Keratinocyte (primary cell): ENCODE measurements around the gene EGF.

Experiments
- CTCF ChIP-seq, 3 experiments: IDR thresholded peaks in 1 of 3; conservative IDR thresholded peaks in 1 of 3; optimal IDR thresholded peaks in 1 of 3; 2 replicates in 2 of 3; 3 replicates in 1 of 3; pipeline versions ENCODE3 to v1.5.1; 2011; ENCODE audit warnings: low read length in 3 of 3, mild to moderate bottlenecking in 3 of 3, moderate library complexity in 2 of 3, control low read depth in 1 of 3, inconsistent platforms in 1 of 3; ENCODE audit not compliant: insufficient read depth in 2 of 3; ENCODE audit errors: extremely low read depth in 1 of 3
- EZH2 ChIP-seq: IDR thresholded peaks from one replicate; pipeline ENCODE4 v1.6.1; 2012; ENCODE audit warnings: inconsistent platforms, mild to moderate bottlenecking, low read length, moderate library complexity

- no peak for TF ChIP-seq CTCF (optimal IDR thresholded peaks at IDR 0.05 in 1 of 3, IDR thresholded peaks at IDR 0.05 in 1 of 3, conservative IDR thresholded peaks at IDR 0.05 in 1 of 3; ENCODE audit: extremely low read depth in 1 of 3, insufficient read depth in 2 of 3, low read length in 3 of 3)
- no peak for TF ChIP-seq EZH2
These were observed 34.8 kb downstream of the EGF start for GRCh38 chr4:109947457-109947856.
